Glutamatergic neuron (in vitro differentiated cells): ENCODE measurements around the gene ZPBP. TPM values are rescaled to one million over a fixed set of nuclear protein-coding genes. Genes with fewer than 3 reads are reported as not detected.

Source experiments
- DNase-seq: peaks from one replicate; pipeline ENCODE4 v3.0.0; 2022
- H3K27ac Mint-ChIP-seq: one replicate; pipeline ENCODE4 v1.8.0; 2020; ENCODE audit warnings: mild to moderate bottlenecking, mixed read lengths, inconsistent platforms; ENCODE audit not compliant: unreplicated experiment
- H3K27me3 Mint-ChIP-seq: one replicate; pipeline ENCODE4 v1.8.0; 2020; ENCODE audit warnings: mild to moderate bottlenecking, moderate library complexity, mixed read lengths, inconsistent platforms; ENCODE audit not compliant: unreplicated experiment
- H3K36me3 Mint-ChIP-seq: one replicate; pipeline ENCODE4 v1.8.0; 2020; ENCODE audit warnings: mild to moderate bottlenecking, mixed read lengths, inconsistent platforms; ENCODE audit not compliant: unreplicated experiment
- H3K4me1 Mint-ChIP-seq: one replicate; pipeline ENCODE4 v1.8.0; 2020; ENCODE audit warnings: mild to moderate bottlenecking, low read depth, mixed read lengths, inconsistent platforms; ENCODE audit not compliant: unreplicated experiment
- H3K4me3 Mint-ChIP-seq: one replicate; pipeline ENCODE4 v1.8.0; 2020; ENCODE audit warnings: mild to moderate bottlenecking, mixed read lengths, inconsistent platforms; ENCODE audit not compliant: unreplicated experiment
- H3K9me3 Mint-ChIP-seq: one replicate; pipeline ENCODE4 v1.8.0; 2020; ENCODE audit warnings: mild to moderate bottlenecking, moderate library complexity, mixed read lengths, inconsistent platforms; ENCODE audit not compliant: unreplicated experiment
- total RNA-seq: library from RNA; stranded (reverse); fragmentation: NEBNext Ultra II Directional; extraction: Animal tissue kit (Norgen Biotek cat#: 25700); gene quantifications from one replicate; pipeline ENCODE4 v1.2.1, GENCODE V29; 2021; ENCODE audit not compliant: unreplicated experiment
- TF ChIP-seq, protein P1 (sequence below): fragments of 200-600 bp; sonication (generic); IDR thresholded peaks from one replicate; pipeline ENCODE4 v1.5.0; 2021; ENCODE audit not compliant: partially characterized antibody, unreplicated experiment

ZPBP gene
- total RNA-seq, 1 donor from 2014 or later, result not detected

DNA sequence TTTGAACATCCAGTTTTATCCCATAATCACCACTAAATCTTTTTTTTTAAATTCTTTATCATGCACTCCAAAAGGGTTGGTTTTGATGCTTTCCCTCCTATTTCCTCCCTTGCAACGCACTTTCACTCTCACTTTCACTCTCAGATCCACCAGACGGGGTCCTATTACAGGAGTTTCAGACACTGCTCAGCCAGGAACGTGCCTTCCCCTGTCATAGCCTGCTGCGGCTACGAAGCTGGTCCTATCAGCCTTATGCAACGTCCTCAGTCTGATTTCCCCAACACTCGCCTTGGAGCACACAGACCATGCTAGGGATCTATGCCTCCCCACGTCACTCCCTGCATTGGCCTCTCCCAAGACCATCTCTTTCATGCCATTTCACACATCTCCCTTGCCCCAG, 23.4 kb downstream of the ZPBP start:
- no peak overlapping the region for H3K27ac Mint-ChIP-seq
- H3K27me3 Mint-ChIP-seq, result peaks cover 4% of the 10 kb centered on the region
- H3K4me3 Mint-ChIP-seq, result no peak overlapping the region
- no peak for DNase-seq
- peaks cover 18% of the 10 kb centered on the region for H3K36me3 Mint-ChIP-seq
- peaks cover 4% of the 10 kb centered on the region for H3K9me3 Mint-ChIP-seq
- TF ChIP-seq, protein P1, sequence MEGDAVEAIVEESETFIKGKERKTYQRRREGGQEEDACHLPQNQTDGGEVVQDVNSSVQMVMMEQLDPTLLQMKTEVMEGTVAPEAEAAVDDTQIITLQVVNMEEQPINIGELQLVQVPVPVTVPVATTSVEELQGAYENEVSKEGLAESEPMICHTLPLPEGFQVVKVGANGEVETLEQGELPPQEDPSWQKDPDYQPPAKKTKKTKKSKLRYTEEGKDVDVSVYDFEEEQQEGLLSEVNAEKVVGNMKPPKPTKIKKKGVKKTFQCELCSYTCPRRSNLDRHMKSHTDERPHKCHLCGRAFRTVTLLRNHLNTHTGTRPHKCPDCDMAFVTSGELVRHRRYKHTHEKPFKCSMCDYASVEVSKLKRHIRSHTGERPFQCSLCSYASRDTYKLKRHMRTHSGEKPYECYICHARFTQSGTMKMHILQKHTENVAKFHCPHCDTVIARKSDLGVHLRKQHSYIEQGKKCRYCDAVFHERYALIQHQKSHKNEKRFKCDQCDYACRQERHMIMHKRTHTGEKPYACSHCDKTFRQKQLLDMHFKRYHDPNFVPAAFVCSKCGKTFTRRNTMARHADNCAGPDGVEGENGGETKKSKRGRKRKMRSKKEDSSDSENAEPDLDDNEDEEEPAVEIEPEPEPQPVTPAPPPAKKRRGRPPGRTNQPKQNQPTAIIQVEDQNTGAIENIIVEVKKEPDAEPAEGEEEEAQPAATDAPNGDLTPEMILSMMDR, result no peak
- H3K4me1 Mint-ChIP-seq, result peaks cover 4% of the 10 kb centered on the region

DNA sequence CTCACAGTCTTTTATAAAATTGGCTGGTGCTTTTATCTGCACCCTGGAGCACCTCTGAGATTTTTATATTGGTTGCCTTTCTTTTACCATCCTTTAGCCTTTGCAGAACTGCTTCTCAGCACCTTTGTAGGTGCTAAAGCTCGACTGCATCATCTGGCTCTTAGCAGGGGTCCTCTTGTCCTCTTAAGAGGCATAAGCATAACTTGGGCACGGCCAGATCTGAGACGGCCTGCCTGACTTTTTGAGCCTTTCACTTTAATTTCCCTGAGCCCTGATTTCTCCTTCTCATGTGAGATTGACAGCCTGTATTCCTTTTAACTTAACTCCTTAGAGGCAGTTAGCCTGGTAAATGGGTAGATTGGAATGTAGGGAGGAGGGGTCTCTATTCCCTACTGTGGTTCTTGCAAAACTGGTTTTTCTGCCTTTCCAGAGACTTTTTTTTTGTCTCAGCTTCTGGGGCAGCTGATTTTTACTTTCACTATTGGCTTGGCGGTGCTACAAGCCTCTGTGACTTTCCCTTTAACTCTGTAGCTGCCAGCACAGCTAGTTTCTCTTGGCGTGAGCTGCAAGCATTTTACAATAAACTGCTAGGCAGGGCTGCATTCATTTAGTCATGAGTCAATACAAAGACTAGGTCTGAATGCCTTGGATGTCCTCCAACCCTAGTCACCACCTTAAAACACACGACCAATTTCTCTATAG, 24.0 kb downstream of the ZPBP start:
- H3K36me3 Mint-ChIP-seq, result peaks cover 18% of the 10 kb centered on the region
- no peak overlapping the region for H3K4me3 Mint-ChIP-seq
- TF ChIP-seq, protein P1, result no peak
- no peak for DNase-seq
- H3K27me3 Mint-ChIP-seq, result peaks cover 4% of the 10 kb centered on the region
- H3K4me1 Mint-ChIP-seq, result peaks cover 4% of the 10 kb centered on the region
- H3K27ac Mint-ChIP-seq, result no peak overlapping the region
- peaks cover 4% of the 10 kb centered on the region for H3K9me3 Mint-ChIP-seq

DNA sequence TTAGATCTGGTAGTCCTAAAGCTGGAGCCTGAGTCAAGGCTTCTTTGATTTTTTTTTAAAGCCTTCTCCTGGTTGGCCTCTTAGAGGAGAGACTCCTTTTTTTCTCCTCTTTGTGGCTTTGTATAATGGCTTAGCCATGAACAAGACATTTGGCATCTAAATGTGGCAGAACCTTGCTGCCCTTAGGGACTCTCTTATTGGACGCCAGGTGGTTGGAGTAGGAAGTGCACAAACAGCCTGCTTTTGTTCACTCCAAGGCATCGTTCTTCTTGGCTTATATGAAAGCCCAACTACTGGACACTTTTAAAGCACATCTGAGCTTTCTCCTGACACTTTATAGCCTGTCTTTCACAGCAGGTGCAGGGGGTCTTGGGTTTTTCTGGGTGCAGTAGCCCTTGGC, 25.0 kb downstream of the ZPBP start:
- no peak overlapping the region for H3K4me3 Mint-ChIP-seq

DNA sequence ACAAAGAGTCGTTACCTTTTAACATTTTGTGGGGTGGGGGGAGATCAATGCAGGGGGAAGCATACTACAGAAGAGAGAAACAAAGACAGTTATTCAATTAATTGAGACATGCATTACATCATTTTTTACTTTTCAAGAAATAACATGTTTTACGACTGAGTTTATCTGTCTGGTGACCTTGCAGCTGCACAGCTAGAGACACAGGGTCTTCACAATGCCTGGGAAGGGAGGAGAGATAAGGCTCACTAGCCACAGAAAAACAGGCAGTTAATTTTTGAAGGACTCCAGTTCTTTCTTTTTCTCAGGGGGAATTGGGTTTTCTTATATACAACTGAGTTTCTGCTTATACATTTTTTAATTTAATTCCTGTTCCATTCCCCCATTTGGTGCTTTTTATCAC, 30.1 kb downstream of the ZPBP start:
- no peaks in the 10 kb centered on the region for H3K9me3 Mint-ChIP-seq
- peaks cover 7% of the 10 kb centered on the region for H3K36me3 Mint-ChIP-seq
- TF ChIP-seq, protein P1, result no peak
- no peak for DNase-seq
- no peak overlapping the region for H3K27ac Mint-ChIP-seq
- H3K4me1 Mint-ChIP-seq, result no peaks in the 10 kb centered on the region
- no peak overlapping the region for H3K4me3 Mint-ChIP-seq
- H3K27me3 Mint-ChIP-seq, result no peaks in the 10 kb centered on the region

More for the DNA sequence above, 25.0 kb downstream of the ZPBP start:
- TF ChIP-seq, protein P1, result peak; percentile 45
- Mint-ChIP-seq H3K27me3 (peaks cover 4% of the 10 kb centered on the region), H3K27ac (no peak overlapping the region), H3K4me1 (peaks cover 4% of the 10 kb centered on the region), H3K36me3 (peaks cover 13% of the 10 kb centered on the region), H3K9me3 (peaks cover 4% of the 10 kb centered on the region)
- no peak for DNase-seq

DNA sequence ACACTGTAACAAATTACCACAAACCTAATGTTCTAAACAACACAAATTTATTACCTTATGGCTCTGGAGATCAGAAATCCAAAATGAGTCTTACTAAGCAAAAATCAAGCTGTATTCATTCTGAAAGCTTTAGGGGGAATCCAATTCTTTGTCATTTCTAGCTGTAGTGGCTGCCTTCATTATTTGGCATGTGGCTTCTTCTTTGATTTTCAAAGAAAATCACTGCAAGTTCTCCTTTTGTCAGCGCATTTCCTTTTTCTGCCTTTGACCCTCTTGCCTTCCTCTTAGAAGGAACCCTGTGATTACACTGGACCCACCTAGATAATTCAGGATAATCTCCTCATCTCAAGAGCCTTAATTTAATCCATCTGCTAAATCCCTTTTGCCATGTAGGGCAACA, 36.9 kb downstream of the ZPBP start:
- Mint-ChIP-seq H3K4me3 (no peak overlapping the region), H3K27ac (no peak overlapping the region), H3K27me3 (no peaks in the 10 kb centered on the region), H3K9me3 (no peaks in the 10 kb centered on the region), H3K4me1 (no peaks in the 10 kb centered on the region), H3K36me3 (peaks cover 7% of the 10 kb centered on the region)
- no peak for DNase-seq
- TF ChIP-seq, protein P1, result no peak
